Osteoblast (primary cell): ENCODE data around the gene AIPL1. TPM values are rescaled to one million over a fixed set of nuclear protein-coding genes. Genes with fewer than 3 reads are reported as not detected.
A peak's percentile ranks its signal among the peaks of the same experiment; 100 is the strongest.

Experiments used
- DNase-seq: peaks from one replicate; pipeline ENCODE4 v3.0.0; 2011; ENCODE audit warnings: low spot score, mixed read lengths; ENCODE audit not compliant: insufficient read length; ENCODE audit errors: missing footprints
- H2AFZ ChIP-seq: 2 replicates; pipeline ENCODE4 v1.6.0; 2011; ENCODE audit warnings: mild to moderate bottlenecking, low read length
- H3K27ac ChIP-seq: 2 replicates; pipeline ENCODE4 v1.5.1; 2011; ENCODE audit warnings: mild to moderate bottlenecking, low read depth, low read length, moderate library complexity
- H3K27me3 ChIP-seq: 2 replicates; pipeline ENCODE4 v1.6.0; 2012; ENCODE audit warnings: mild to moderate bottlenecking, control low read depth, inconsistent platforms, low read length, moderate library complexity; ENCODE audit not compliant: insufficient read depth
- H3K36me3 ChIP-seq: 2 replicates; pipeline ENCODE4 v1.5.1; 2011; ENCODE audit warnings: mild to moderate bottlenecking, low read length, control low read depth, moderate library complexity; ENCODE audit not compliant: insufficient read depth
- H3K4me1 ChIP-seq: 2 replicates; pipeline ENCODE4 v1.5.1; 2011; ENCODE audit warnings: mild to moderate bottlenecking, low read length, control low read depth, moderate library complexity; ENCODE audit not compliant: insufficient read depth
- H3K4me2 ChIP-seq: 2 replicates; pipeline ENCODE4 v1.6.0; 2011; ENCODE audit warnings: mild to moderate bottlenecking, low read length; ENCODE audit not compliant: insufficient read depth
- H3K4me3 ChIP-seq: fragments of 200-600 bp; sonication (generic); 3 replicates; pipeline ENCODE4 v1.5.1; 2012; ENCODE audit warnings: mild to moderate bottlenecking, low read length, inconsistent platforms; ENCODE audit not compliant: insufficient read depth
- H3K79me2 ChIP-seq: 2 replicates; pipeline ENCODE4 v1.6.0; 2012; ENCODE audit warnings: mild to moderate bottlenecking, low read length, control low read depth, inconsistent platforms; ENCODE audit not compliant: insufficient read depth
- H3K9me3 ChIP-seq: 2 replicates; pipeline ENCODE4 v1.5.1; 2011; ENCODE audit warnings: low read depth, low read length, control low read depth
- H4K20me1 ChIP-seq: 2 replicates; pipeline ENCODE4 v1.6.0; 2012; ENCODE audit warnings: mild to moderate bottlenecking, low read length, control low read depth; ENCODE audit not compliant: insufficient read depth
- CTCF ChIP-seq: IDR thresholded peaks from 2 replicates; pipeline ENCODE4 v1.5.1; 2011; ENCODE audit warnings: mild to moderate bottlenecking, low read depth, low read length, moderate library complexity; ENCODE audit errors: extremely low read depth
- total RNA-seq: library from RNA; depleted of rRNA; stranded (reverse); fragments of >200 nt; gene quantifications from 2 replicates; pipeline ENCODE4 v1.2.3, GENCODE V29; 2012

The AIPL1 gene
- total RNA-seq, 1 donor, result not detected

- DNase-seq, result no peak
- no peaks in the 10 kb centered on the region for H4K20me1 ChIP-seq
- TF ChIP-seq CTCF, result no peak
- no peak overlapping the region for H2AFZ ChIP-seq
- H3K4me1 ChIP-seq, result no peaks in the 10 kb centered on the region
- H3K9me3 ChIP-seq, result no peaks in the 10 kb centered on the region
- no peak overlapping the region for H3K4me2 ChIP-seq
- no peaks in the 10 kb centered on the region for H3K27me3 ChIP-seq
- H3K4me3 ChIP-seq, result no peak overlapping the region
- no peaks in the 10 kb centered on the region for H3K79me2 ChIP-seq
- no peaks in the 10 kb centered on the region for H3K36me3 ChIP-seq
- no peak overlapping the region for H3K27ac ChIP-seq
Observed at GRCh38 chr17:6387858-6388257, 47.1 kb downstream of the AIPL1 start.

- Histone ChIP-seq H4K20me1 (no peaks in the 10 kb centered on the region), H3K4me2 (no peak overlapping the region), H3K9me3 (no peaks in the 10 kb centered on the region), H3K79me2 (no peaks in the 10 kb centered on the region), H3K4me3 (no peak overlapping the region), H2AFZ (no peak overlapping the region), H3K27me3 (no peaks in the 10 kb centered on the region), H3K27ac (no peak overlapping the region), H3K4me1 (no peaks in the 10 kb centered on the region), H3K36me3 (no peaks in the 10 kb centered on the region)
- TF ChIP-seq CTCF, result no peak
- no peak for DNase-seq
Observed at GRCh38 chr17:6387442-6387841, 47.5 kb downstream of the AIPL1 start.

DNA sequence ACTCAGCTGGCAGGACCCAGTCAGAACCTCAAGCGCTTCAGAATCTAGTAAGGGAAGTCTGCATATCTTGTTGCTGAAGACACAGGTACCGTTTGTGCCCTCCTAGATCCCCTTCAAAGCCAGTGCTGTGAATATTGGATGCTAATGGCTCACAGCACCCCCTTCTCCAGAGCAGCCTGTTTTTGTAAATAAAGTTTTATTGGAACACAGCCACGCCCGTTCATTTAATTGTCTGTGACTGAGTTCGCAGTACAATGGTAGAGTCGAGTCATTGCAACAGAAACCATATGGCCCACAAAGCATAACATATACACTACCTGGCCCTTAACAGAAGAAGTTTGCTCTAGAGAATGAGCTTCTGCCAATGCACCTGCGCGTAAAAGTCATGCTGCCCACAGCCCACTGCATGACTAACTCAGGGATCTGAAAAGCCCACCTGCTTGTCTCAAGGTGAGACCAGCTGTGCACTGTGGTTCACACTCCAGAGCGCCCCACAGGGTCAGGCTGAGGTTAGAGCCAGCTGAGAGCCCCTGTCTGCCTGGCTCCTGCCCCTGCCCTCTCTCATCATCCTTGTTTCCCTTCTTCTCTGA is 48.8 kb downstream of the AIPL1 start:
- H2AFZ ChIP-seq, result no peak overlapping the region
- H3K4me3 ChIP-seq, result no peak overlapping the region
- no peak overlapping the region for H3K27ac ChIP-seq
- no peaks in the 10 kb centered on the region for H3K27me3 ChIP-seq
- H3K79me2 ChIP-seq, result no peaks in the 10 kb centered on the region
- no peaks in the 10 kb centered on the region for H4K20me1 ChIP-seq
- no peak for TF ChIP-seq CTCF
- no peak overlapping the region for H3K4me2 ChIP-seq
- H3K4me1 ChIP-seq, result peaks cover 4% of the 10 kb centered on the region
- peak; percentile 51 for DNase-seq
- H3K9me3 ChIP-seq, result no peaks in the 10 kb centered on the region
- no peaks in the 10 kb centered on the region for H3K36me3 ChIP-seq

- no peaks in the 10 kb centered on the region for H3K79me2 ChIP-seq
- no peaks in the 10 kb centered on the region for H3K36me3 ChIP-seq
Observed at GRCh38 chr17:6384481-6384880, 50.4 kb downstream of the AIPL1 start.

More at GRCh38 chr17:6384481-6384880, 50.4 kb downstream of the AIPL1 start:
- no peak overlapping the region for H3K4me2 ChIP-seq
- H3K4me1 ChIP-seq, result peaks cover 8% of the 10 kb centered on the region
- TF ChIP-seq CTCF, result no peak
- H3K27ac ChIP-seq, result no peak overlapping the region
- H3K27me3 ChIP-seq, result no peaks in the 10 kb centered on the region
- no peaks in the 10 kb centered on the region for H3K9me3 ChIP-seq
- DNase-seq, result no peak
- H4K20me1 ChIP-seq, result no peaks in the 10 kb centered on the region
- no peak overlapping the region for H3K4me3 ChIP-seq
- no peak overlapping the region for H2AFZ ChIP-seq
